Measurements from ENCODE around the gene C1orf159. TPM values are rescaled to one million over a fixed set of nuclear protein-coding genes. Genes with fewer than 3 reads are reported as not detected.
A peak's percentile ranks its signal among the peaks of the same experiment; 100 is the strongest.

The C1orf159 gene
- total and polyA plus RNA-seq, 4 donors = 3.9 to 7.0 (median 4.7) TPM

DNA sequence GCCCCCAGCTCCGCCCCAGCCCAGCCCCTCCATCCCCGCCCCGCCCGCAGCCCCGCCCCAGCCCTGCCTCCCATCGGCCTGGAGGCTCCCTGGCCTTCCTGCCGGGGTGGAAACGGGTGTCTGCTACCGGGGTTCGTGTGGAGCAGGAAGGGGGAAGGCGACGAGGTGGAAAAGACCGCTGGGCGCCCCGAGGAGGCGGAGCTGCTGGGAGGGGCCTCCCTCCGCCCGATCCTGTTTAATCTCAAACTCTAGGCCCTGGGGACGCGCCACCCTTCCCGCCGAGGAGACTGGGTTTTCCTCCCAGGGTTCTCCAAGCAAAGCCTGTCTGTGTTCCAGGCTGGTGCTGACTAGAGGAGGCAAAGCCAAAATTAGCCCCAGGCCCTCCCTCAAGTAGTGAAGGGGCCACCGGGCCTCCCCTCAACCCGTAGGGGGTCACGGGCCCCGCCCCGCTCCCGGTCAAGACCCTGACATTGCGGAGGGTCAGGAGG is 41.6 kb upstream of the C1orf159 start:
- H3K4me1 ChIP-seq (ENCODE audit: control insufficient read depth in 4 of 4, insufficient read depth in 4 of 4, low read length in 3 of 4) = peaks cover 4 to 13% (median 7%) of the 10 kb centered on the region in 4 donors

DNA sequence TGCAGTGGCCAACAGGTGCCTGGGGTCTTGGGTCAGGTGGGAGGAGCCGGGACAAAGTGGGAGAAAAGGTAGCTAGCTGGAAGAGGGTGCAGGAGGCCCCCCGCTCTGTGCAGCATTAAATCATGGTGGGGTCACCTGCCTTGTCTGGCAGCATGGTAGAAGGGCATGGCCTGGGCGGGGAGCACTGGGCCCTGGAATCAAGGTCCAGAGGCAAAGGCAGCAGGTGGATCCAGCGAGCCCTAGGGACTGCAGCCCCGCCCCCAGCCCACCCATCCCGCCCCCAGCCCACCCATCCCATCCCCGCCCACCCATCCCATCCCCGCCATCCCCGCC is 41.1 kb upstream of the C1orf159 start:
- Histone ChIP-seq H3K4me3 (ENCODE audit: low read depth in 1 of 3, low read length in 3 of 3) (no peak overlapping the region), H3K27me3 (ENCODE audit: control insufficient read depth in 4 of 4, insufficient read depth in 4 of 4, low read length in 3 of 4) (peaks cover 0 to 4% (median under 1%) of the 10 kb centered on the region in 4 donors), H3K36me3 (ENCODE audit: control insufficient read depth in 4 of 4, insufficient read depth in 3 of 4, low read depth in 1 of 4, low read length in 3 of 4) (no peaks in the 10 kb centered on the region), H3K27ac (ENCODE audit: low read depth in 1 of 2, low read length in 2 of 2) (no peak overlapping the region), H3K9ac (ENCODE audit: low read depth in 1 of 2, low read length in 2 of 2) (no peak overlapping the region), H3K9me3 (ENCODE audit: control insufficient read depth in 4 of 4, low read length in 3 of 4) (no peaks in the 10 kb centered on the region), H3K4me1 (ENCODE audit: control insufficient read depth in 4 of 4, insufficient read depth in 4 of 4, low read length in 3 of 4) (peaks cover 4 to 13% (median 7%) of the 10 kb centered on the region in 4 donors)
- WGBS = 54% methylated on average over 8 of the region's 9 CpGs
- TF ChIP-seq NR2F2 (IDR thresholded peaks at IDR 0.05) = no peak
- no peak for TF ChIP-seq SP1 (IDR thresholded peaks at IDR 0.05)
- no peak for TF ChIP-seq HNF4A (conservative IDR thresholded peaks at IDR 0.05)
- no peak for TF ChIP-seq YY1 (IDR thresholded peaks at IDR 0.05)
- no peak for TF ChIP-seq EGR1 (IDR thresholded peaks at IDR 0.05; ENCODE audit: low read depth in 2 of 2)
- TF ChIP-seq GABPA (IDR thresholded peaks at IDR 0.05 in 1 of 2, conservative IDR thresholded peaks at IDR 0.05 in 1 of 2) = no peak
- no peak for DNase-seq (ENCODE audit: low spot score)

More for the DNA sequence above, 41.6 kb upstream of the C1orf159 start:
- DNase-seq (ENCODE audit: low spot score) = peak; percentile 61
- peak overlapping the region; percentile 61 to 82 for H3K27ac ChIP-seq (ENCODE audit: low read depth in 1 of 2, low read length in 2 of 2)
- no peaks in the 10 kb centered on the region for H3K9me3 ChIP-seq (ENCODE audit: control insufficient read depth in 4 of 4, low read length in 3 of 4)
- H3K36me3 ChIP-seq (ENCODE audit: control insufficient read depth in 4 of 4, insufficient read depth in 3 of 4, low read depth in 1 of 4, low read length in 3 of 4) = no peaks in the 10 kb centered on the region
- peak overlapping the region in 1 of 2 donors; percentile 36 for H3K9ac ChIP-seq (ENCODE audit: low read depth in 1 of 2, low read length in 2 of 2)
- peak overlapping the region in 2 of 3 donors; percentile 32 to 47 for H3K4me3 ChIP-seq (ENCODE audit: low read depth in 1 of 3, low read length in 3 of 3)
- peaks cover 0 to 6% (median under 1%) of the 10 kb centered on the region in 4 donors for H3K27me3 ChIP-seq (ENCODE audit: control insufficient read depth in 4 of 4, insufficient read depth in 4 of 4, low read length in 3 of 4)
- WGBS = 5% methylated on average over 29 of the region's 29 CpGs
- no peak for TF ChIP-seq HNF4G (IDR thresholded peaks at IDR 0.05)
- peak; percentile 62 for TF ChIP-seq NR2F2 (IDR thresholded peaks at IDR 0.05)
- TF ChIP-seq RAD21 (IDR thresholded peaks at IDR 0.05) = peak in 1 of 2 donors; percentile 10
- peak; percentile 46 for TF ChIP-seq SP1 (IDR thresholded peaks at IDR 0.05)
- TF ChIP-seq YY1 (IDR thresholded peaks at IDR 0.05) = peak; percentile 7

DNA sequence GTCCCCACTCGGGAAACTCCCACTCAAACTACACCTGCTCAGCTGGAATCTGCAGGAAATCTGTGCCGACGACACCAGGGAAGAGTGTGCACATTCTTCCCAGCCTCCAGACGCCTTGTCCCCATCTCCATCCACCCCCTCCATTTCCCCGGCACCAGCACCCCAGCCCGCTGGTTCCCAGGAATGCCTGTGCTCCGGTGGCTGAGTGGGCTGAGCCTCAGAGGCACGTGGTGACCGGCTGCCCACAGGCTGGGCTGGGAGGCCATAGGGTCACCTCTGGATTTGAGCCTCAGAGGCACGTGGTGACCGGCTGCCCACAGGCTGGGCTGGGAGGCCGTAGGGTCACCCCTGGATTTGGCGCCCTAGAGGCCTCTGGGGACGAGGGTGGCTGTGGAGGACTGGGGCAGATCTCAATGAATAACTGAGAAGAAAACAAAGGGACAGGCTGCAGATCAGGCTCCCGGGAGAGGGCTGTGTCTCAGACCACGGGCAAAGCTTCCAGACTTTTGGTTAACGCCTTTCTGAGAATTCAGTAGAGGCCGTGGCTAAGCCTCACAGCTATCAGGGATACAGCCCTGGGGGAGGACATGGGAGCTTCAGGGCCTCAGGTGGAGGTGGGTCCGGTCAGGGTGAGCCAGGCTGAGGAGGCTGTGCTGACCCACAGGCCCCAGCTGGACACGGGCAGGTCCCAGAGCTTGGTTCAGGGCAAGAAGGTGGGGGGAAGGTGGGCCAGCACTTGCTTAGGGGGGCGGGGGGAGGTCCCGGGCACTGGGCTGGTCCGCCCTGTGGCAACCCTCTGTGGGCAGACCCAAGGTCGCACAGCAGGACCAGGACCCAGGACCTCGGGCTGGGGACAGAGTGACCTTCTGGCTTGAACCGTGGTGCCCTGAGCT is 40.5 kb upstream of the C1orf159 start:
- no peak overlapping the region for H3K27ac ChIP-seq (ENCODE audit: low read depth in 1 of 2, low read length in 2 of 2)
- no peak for DNase-seq (ENCODE audit: low spot score)
- no peaks in the 10 kb centered on the region for H3K9me3 ChIP-seq (ENCODE audit: control insufficient read depth in 4 of 4, low read length in 3 of 4)
- H3K4me3 ChIP-seq (ENCODE audit: low read depth in 1 of 3, low read length in 3 of 3) = no peak overlapping the region
- WGBS = 84% methylated on average over 26 of the region's 26 CpGs
- TF ChIP-seq GABPA (IDR thresholded peaks at IDR 0.05 in 1 of 2, conservative IDR thresholded peaks at IDR 0.05 in 1 of 2) = no peak
- no peak for TF ChIP-seq YY1 (IDR thresholded peaks at IDR 0.05)
- TF ChIP-seq, protein P1, sequence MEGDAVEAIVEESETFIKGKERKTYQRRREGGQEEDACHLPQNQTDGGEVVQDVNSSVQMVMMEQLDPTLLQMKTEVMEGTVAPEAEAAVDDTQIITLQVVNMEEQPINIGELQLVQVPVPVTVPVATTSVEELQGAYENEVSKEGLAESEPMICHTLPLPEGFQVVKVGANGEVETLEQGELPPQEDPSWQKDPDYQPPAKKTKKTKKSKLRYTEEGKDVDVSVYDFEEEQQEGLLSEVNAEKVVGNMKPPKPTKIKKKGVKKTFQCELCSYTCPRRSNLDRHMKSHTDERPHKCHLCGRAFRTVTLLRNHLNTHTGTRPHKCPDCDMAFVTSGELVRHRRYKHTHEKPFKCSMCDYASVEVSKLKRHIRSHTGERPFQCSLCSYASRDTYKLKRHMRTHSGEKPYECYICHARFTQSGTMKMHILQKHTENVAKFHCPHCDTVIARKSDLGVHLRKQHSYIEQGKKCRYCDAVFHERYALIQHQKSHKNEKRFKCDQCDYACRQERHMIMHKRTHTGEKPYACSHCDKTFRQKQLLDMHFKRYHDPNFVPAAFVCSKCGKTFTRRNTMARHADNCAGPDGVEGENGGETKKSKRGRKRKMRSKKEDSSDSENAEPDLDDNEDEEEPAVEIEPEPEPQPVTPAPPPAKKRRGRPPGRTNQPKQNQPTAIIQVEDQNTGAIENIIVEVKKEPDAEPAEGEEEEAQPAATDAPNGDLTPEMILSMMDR (IDR thresholded peaks at IDR 0.05; ENCODE audit: low read depth, low read length, missing input control) = no peak
- TF ChIP-seq TAF1 (conservative IDR thresholded peaks at IDR 0.05) = no peak
- TF ChIP-seq RXRA (IDR thresholded peaks at IDR 0.05) = no peak
- no peak for TF ChIP-seq HNF4G (IDR thresholded peaks at IDR 0.05)
- no peak for TF ChIP-seq EGR1 (IDR thresholded peaks at IDR 0.05; ENCODE audit: low read depth in 2 of 2)
- TF ChIP-seq, protein P2, sequence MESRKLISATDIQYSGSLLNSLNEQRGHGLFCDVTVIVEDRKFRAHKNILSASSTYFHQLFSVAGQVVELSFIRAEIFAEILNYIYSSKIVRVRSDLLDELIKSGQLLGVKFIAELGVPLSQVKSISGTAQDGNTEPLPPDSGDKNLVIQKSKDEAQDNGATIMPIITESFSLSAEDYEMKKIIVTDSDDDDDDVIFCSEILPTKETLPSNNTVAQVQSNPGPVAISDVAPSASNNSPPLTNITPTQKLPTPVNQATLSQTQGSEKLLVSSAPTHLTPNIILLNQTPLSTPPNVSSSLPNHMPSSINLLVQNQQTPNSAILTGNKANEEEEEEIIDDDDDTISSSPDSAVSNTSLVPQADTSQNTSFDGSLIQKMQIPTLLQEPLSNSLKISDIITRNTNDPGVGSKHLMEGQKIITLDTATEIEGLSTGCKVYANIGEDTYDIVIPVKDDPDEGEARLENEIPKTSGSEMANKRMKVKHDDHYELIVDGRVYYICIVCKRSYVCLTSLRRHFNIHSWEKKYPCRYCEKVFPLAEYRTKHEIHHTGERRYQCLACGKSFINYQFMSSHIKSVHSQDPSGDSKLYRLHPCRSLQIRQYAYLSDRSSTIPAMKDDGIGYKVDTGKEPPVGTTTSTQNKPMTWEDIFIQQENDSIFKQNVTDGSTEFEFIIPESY (IDR thresholded peaks at IDR 0.05) = no peak
- TF ChIP-seq NR2F2 (IDR thresholded peaks at IDR 0.05) = no peak
- no peak for TF ChIP-seq FOXA1 (IDR thresholded peaks at IDR 0.05)
- peaks cover 4 to 13% (median 7%) of the 10 kb centered on the region in 4 donors for H3K4me1 ChIP-seq (ENCODE audit: control insufficient read depth in 4 of 4, insufficient read depth in 4 of 4, low read length in 3 of 4)
- H3K36me3 ChIP-seq (ENCODE audit: control insufficient read depth in 4 of 4, insufficient read depth in 3 of 4, low read depth in 1 of 4, low read length in 3 of 4) = no peaks in the 10 kb centered on the region
- H3K9ac ChIP-seq (ENCODE audit: low read depth in 1 of 2, low read length in 2 of 2) = no peak overlapping the region
- peaks cover 0 to 2% (median 0%) of the 10 kb centered on the region in 4 donors for H3K27me3 ChIP-seq (ENCODE audit: control insufficient read depth in 4 of 4, insufficient read depth in 4 of 4, low read length in 3 of 4)

Data from liver (tissue), 9 donors.